GM12864 (cell line): ENCODE data around the gene GIMAP4.
"Not testable (repeated sequence)": the region's sequence is repeated elsewhere in the genome, so short reads cannot be mapped to it uniquely, and the experiment has no call there.

ENCODE experiments used
- DNase-seq: peaks from one replicate; pipeline ENCODE4 v3.0.0-alpha.2; 2011; ENCODE audit warnings: low read depth
- H3K4me3 ChIP-seq: 2 replicates; pipeline ENCODE4 v1.5.1; 2011; ENCODE audit warnings: mild to moderate bottlenecking, low read depth, low read length, control low read depth
- TF ChIP-seq, protein P1 (sequence below): IDR thresholded peaks from 2 replicates; pipeline ENCODE4 v1.5.1; 2011; ENCODE audit warnings: low read depth, mild to moderate bottlenecking, moderate library complexity, low read length, control low read depth, inconsistent platforms; ENCODE audit errors: missing control alignments

GIMAP4 gene

DNA sequence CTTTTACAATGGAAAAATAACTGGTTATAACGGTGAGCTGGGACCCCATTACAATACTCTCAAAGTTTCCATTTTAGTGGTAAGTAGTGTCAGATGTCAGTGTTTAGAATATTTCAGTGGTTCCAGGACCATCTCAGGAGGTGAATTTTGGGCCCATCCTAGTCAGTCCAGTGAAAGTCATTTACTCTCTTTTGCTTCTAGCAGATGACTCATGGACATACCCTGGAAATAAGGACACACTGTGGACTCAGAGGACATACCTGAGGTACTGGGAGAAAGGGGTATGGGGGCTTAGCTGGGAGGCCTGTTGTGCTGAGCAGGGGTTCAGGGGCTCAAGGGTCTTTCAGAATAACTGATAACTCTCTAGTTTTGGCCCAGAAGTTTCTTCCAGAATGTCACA is 618 bp upstream of the GIMAP4 start:
- no peak overlapping the region for H3K4me3 ChIP-seq
- no peak for DNase-seq
- TF ChIP-seq, protein P1, sequence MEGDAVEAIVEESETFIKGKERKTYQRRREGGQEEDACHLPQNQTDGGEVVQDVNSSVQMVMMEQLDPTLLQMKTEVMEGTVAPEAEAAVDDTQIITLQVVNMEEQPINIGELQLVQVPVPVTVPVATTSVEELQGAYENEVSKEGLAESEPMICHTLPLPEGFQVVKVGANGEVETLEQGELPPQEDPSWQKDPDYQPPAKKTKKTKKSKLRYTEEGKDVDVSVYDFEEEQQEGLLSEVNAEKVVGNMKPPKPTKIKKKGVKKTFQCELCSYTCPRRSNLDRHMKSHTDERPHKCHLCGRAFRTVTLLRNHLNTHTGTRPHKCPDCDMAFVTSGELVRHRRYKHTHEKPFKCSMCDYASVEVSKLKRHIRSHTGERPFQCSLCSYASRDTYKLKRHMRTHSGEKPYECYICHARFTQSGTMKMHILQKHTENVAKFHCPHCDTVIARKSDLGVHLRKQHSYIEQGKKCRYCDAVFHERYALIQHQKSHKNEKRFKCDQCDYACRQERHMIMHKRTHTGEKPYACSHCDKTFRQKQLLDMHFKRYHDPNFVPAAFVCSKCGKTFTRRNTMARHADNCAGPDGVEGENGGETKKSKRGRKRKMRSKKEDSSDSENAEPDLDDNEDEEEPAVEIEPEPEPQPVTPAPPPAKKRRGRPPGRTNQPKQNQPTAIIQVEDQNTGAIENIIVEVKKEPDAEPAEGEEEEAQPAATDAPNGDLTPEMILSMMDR = no peak

DNA sequence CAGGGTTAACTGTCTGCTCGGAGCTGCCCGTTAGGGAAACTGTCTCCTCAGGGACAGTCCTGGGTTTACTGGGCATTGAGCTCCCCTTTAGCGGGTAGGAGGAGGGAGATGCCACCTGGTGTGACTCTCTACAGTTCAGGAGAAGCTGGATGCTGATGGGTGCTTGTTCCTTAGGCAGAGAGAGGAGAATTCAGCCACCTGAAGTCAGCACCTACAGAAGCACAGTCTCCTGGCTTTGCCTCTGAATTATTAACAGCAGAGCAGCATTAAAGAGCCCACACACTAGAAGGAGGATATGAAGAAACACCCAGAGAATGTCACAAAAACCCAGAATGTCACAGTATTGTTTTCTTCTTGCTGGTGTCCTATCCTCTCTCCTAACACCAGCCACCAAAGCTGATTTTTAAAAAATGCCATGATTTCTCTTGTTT is 696 bp downstream of the GIMAP4 start:
- no peak for DNase-seq
- no peak overlapping the region; the same call in 1 of the 2 replicates for H3K4me3 ChIP-seq
- TF ChIP-seq, protein P1 = no peak

DNA sequence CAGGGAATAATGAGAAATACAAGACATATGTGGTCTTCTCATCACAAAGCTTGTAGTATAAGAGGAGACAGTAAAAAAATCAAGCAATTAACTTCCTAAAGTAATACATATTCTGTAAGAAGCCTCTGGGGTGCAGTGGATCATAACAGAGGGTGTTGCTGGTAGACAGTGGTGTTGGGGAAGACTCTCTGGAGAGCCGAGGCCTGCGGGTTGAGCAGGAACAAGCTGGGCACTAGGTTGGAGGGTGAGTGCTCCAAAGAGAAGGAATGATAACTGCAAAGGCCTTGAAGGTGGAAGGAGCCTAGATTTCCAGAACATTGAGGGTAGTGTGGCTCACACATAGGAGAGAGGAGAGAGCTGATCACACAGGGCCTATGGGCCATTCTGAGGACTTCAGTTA is 1.5 kb downstream of the GIMAP4 start:
- H3K4me3 ChIP-seq = no peak overlapping the region
- TF ChIP-seq, protein P1 = no peak
- no peak for DNase-seq

DNA sequence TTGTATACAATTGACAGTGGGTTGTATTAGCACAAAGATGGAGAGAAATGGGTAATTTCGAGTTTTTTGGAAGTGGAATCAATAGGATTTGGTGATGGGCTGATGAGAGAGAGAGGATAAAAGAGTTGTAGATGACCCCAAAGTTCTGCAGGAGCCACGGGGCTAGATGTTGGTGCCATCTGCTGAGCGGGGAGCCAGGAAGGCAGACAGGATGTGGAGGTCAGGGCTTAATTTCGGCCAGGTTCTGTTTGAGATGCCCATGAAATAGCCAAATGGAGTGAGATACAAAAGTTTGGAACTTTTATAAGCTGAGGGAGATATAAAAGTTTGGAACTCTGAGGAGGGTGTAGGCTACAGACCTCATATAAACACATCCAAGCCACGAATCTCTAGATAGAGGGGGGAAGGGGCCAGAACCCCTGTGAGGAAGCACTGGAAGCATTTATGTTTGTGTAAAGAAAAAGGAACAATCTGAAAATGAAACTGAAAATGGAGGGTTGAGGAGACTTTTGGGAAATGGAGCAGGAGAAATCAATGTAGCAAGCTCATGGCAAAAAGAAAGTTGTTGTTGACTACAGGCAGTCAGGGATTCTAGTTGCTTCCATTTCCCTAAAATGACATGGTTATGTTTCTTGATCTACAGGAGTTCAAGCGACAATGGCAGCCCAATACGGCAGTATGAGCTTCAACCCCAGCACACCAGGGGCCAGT is 2.2 kb downstream of the GIMAP4 start:
- DNase-seq = no peak
- TF ChIP-seq, protein P1 = no peak
- H3K4me3 ChIP-seq = no peak overlapping the region

DNA sequence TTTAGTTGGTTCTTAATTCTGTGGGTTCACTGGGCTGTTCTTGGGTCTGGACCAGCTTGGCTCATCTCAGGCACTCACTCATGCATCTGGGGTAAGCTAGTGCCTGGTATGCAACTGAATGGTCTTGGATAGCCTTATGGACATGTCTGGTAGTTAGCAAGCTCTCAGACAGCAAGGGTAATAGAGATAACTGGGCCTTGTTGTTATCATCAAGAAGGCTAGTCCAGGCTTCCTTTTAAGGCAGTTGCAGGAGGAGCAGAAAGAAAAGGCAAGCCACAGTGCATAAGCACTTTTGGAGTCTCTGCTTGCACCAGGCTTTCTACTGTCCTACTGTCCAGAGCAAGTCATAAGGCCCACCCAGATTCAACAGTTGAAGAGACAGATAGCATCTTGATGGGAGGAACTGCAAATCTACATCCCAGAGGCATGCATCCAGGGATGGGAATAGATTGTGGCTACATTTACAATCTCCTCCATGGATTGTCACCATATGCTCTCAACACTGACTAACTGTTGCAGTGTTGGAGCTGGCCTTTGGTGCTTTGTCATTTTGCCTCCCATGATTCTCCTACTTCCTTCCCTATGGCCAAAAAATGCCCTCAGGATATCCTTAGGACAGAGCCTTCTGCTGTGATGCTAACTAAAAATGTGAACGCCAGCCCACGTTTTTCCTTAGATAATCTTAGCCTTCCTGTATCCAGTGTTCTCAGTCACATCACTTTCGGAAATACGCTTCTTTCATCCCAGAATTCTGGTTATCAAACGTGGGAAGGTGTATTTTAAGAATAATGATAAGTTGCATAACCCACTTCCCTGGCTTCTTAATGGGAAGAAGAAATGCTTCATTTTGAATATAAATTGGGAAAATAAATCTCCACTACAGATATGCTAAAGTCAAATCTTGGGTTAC is 3.6 kb downstream of the GIMAP4 start:
- H3K4me3 ChIP-seq = no peak overlapping the region
- TF ChIP-seq, protein P1 = no peak
- no peak for DNase-seq

DNA sequence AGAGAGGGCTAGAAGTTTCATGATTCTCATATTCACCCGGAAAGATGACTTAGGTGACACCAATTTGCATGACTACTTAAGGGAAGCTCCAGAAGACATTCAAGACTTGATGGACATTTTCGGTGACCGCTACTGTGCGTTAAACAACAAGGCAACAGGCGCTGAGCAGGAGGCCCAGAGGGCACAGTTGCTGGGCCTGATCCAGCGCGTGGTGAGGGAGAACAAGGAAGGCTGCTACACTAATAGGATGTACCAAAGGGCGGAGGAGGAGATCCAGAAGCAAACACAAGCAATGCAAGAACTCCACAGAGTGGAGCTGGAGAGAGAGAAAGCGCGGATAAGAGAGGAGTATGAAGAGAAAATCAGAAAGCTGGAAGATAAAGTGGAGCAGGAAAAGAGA is 5.3 kb downstream of the GIMAP4 start:
- TF ChIP-seq, protein P1 = no peak
- H3K4me3 ChIP-seq = no peak overlapping the region
- no peak for DNase-seq

DNA sequence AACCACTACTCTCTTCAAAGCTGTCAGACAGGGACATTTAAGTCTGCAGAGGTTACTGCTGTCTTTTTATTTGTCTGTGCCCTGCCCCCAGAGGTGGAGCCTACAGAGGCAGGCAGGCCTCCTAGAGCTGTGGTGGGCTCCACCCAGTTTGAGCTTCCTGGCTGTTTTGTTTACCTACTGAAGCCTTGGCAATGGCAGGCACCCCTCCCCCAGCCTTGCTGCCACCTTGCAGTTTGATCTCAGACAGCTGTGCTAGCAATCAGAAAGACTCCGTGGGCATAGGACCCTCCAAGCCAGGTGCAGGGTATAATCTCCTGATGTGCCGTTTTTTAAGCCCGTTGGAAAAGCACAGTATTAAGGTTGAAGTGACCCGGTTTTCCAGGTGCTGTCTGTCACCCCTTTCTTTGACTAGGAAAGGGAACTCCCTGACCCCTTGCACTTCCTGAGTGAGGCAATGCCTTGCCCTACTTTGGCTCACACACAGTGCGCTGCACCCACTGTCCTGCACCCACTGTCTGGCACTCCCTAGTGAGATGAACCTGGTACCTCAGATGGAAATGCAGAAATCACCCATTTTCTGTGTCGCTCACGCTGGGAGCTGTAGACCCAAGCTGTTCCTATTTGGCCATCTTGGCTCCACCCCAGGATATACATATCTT is 12.9 kb downstream of the GIMAP4 start:
- not testable (repeated sequence) for DNase-seq, H3K4me3 ChIP-seq
